GM20431 (cell line): ENCODE results near the gene DBF4B.

ENCODE experiments used
- in situ Hi-C: fragments of 300-500 bp; cut with MseI, MboI; formaldehyde crosslinking; loops from one replicate; pipeline ENCODE4 v1.15.0; 2020; ENCODE audit warnings: low sequenced_read_pairs; ENCODE audit not compliant: unreplicated experiment

DBF4B gene

GRCh38 chr17:44775136-44775837, 66.8 kb downstream of the DBF4B start:
- in situ Hi-C loops: no loop called here

GRCh38 chr17:44775838-44776621, 67.6 kb downstream of the DBF4B start:
- in situ Hi-C loops: no loop called here

- in situ Hi-C loops: no loop called here
Measured at GRCh38 chr17:44776628-44777393, 68.3 kb downstream of the DBF4B start.

GRCh38 chr17:44777394-44778348, 69.2 kb downstream of the DBF4B start:
- in situ Hi-C loops: no loop called here

GRCh38 chr17:44778656-44779210, 70.3 kb downstream of the DBF4B start:
- in situ Hi-C loops: no loop called here

GRCh38 chr17:44779211-44780025, 71.0 kb downstream of the DBF4B start:
- in situ Hi-C loops: loop anchor here (5.0 kb wide), 1 partner anchor 78 kb away; no protein-coding TSS in a partner anchor

GRCh38 chr17:44780161-44780560, 71.7 kb downstream of the DBF4B start:
- in situ Hi-C loops: loop anchor here (5.0 kb wide), 1 partner anchor 77 kb away; no protein-coding TSS in a partner anchor

DNA sequence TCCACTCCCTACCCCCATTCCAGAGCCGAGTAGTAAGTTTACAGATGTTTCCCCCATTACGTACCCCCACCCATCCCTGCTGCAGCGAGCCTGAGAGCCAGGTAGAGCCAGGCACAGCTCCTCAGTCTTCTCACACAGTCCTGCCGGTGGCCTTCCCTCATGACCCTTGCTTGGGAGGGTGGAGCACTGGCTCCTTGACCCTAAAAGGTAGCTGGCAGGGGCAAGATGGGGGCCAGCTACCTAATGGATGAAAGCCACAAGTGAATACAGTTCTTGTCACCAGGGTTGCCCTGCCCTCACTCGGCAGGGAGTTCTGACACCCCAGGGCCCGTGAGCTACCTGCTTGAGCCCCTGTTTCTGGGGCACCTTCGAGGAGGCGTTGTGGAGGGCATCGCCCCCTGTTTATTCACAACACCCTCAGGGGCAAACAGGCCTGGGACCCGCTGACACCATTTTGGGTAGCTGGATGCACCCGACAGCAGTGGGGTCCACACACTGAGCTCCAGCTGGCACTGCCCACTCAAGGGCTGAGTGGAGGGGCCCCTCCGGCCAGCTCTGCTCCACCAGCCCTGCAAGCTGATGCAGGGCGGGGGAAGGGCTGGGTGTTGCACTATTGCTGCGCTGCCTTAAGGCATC, 72.5 kb downstream of the DBF4B start:
- in situ Hi-C loops: loop anchor here (5.0 kb wide), 1 partner anchor 76 kb away; no protein-coding TSS in a partner anchor

DNA sequence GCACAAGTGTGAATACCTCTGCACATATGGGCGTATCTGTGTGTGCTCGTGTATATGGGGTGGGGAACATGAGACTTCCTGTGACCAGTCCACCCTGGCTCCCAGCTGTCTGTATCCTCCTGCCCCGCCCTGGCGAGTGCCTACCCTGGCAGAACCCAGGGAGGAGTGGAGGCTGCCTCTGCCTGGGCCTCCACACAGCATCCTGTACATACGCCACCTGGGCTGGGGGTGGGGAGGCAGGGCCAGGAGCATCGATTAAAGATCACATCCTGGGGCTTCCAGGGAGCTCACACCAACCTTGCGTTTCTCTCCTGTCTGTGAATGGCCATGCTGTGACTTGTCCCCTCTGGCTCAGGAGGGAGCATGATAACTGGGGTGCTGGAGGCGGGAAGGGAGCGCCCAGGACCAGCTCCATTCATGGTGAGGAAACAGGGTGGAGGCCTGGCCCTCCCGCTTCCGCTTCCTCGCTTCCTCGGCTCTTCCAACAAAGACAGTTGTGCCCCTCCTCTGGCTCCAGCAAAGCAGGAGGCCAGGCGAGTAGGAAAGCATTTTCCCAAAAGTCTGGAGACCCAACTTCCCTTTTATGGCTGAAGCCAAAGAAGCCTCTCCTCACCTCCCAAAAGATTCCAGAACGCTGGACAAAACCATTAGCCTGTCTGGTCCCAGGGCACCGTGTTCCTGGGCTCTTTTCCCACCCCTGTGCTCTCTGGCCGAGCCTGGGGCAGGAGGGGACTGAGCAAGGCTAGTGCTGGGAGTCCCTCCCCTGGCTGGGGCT, 73.3 kb downstream of the DBF4B start:
- in situ Hi-C loops: loop anchor here (5.0 kb wide), 1 partner anchor 76 kb away; no protein-coding TSS in a partner anchor

GRCh38 chr17:44782326-44782850, 73.9 kb downstream of the DBF4B start:
- in situ Hi-C loops: loop anchor here (5.0 kb wide), 1 partner anchor 75 kb away; no protein-coding TSS in a partner anchor

DNA sequence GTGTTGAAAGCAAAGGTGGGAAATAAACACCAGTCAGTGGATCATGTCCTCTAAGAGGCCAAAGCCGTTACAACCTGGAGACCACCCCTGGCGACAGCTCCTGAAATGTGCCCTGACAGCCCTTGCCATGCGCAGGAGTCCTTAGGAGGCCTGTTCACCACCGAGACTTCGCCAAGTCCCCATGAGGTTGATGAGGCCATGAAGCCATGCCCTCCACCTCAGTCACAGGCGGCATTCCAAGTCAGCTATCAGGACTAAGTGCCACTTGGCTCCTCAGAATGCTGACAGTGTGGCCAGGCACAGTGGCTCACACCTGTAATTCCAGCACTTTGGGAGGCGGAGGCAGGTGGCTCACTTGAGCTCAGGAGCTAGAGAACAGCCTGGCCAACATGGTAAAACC, 77.5 kb downstream of the DBF4B start:
- in situ Hi-C loops: no loop called here

DNA sequence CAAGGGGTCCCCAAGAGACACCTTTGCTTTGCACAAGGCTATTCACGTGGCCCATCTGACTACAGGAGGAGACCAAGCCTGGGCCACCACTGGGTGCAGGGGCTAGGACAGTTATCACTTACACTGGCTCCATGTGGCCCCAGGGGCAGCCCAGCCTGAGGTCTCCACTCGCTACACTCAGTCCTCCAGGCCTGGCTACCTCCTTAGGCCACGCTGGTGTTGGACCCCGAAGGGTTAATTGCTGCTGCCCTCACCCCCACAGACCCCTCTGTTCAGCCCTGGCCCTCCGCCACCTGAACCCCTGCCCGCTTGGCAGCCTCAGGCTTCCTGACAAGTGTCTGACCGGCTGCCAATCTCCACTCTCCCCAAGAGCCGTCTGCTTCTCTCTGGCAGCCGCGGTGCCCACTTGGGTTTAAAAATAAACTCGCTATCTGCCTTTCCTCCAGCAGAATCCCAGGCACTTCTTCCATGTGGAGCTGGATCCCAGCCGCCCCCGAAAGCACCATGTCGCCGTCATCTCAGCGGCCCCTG, 78.2 kb downstream of the DBF4B start:
- in situ Hi-C loops: no loop called here

DNA sequence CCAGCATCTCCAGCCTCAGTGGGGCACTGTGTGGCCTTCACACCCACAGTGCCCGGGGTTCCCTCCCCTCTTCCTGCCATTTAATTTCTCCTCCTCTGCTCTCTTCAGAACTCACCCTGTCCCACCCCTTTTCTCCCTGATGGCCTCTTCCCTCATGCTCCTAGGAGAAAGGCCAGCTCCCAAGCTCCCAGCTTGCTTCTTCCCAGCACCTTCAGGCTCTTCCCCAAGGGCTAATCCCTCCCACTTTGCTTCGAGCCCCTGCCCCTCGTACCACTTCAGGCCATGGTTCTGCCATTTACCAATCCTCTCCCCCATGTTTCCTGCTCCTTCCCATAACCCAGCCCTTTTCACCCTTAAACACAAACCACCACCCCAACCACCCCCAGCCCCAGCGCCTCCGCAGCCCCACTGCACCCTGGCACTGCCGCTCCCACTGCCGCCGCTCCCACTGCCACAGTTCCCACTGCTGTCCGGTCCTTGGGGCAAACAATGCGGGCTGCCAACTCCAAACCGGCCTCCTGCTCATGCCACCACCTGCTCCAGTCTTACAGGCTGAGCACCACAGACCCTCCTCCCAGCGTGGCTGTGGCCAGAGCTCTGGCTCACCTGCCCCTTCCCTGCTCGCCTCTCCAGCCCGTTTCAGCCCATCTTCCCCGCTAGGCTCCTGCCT, 78.9 kb downstream of the DBF4B start:
- in situ Hi-C loops: no loop called here

GRCh38 chr17:44788139-44788538, 79.7 kb downstream of the DBF4B start:
- in situ Hi-C loops: no loop called here

- in situ Hi-C loops: no loop called here
Measured at GRCh38 chr17:44792276-44792675, 83.8 kb downstream of the DBF4B start.
